GM10266 (cell line): Measurements from ENCODE around the gene CST9L.

Experiments used
- DNase-seq: peaks from one replicate; pipeline ENCODE4 v3.0.0; 2012; ENCODE audit errors: extremely low spot score
- TF ChIP-seq, protein P1 (sequence below): IDR thresholded peaks from 2 replicates; pipeline ENCODE4 v1.5.1; 2012; ENCODE audit warnings: mild to moderate bottlenecking, low read depth; ENCODE audit not compliant: control insufficient read depth, insufficient read depth; ENCODE audit errors: missing control alignments

Gene CST9L

DNA sequence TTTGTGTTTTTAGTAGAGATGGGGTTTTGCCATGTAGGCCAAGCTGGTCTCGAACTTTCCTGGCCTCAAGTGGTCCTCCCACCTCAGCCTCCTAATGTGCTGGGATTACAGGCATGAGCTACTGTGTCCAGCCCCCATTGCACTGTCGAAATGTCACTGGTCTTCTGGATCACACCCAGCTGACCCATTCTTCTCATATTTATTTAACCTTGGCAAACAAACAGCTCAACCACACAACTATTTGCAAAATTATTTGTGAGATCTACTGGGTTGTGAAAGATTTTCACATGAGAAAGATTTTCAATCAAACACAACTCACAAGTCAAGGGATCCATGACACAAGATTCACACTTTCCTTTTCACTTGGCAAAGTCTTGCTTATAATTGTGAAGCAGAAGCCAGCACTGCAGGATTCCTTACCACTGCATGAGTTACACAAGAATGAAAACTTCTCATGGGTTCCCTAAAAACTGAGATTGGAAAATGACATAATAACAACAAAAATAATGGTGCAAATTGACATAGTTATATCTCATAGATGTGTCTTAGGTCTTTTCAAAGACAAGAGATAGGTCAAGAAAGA is 2.0 kb upstream of the CST9L start:
- TF ChIP-seq, protein P1, sequence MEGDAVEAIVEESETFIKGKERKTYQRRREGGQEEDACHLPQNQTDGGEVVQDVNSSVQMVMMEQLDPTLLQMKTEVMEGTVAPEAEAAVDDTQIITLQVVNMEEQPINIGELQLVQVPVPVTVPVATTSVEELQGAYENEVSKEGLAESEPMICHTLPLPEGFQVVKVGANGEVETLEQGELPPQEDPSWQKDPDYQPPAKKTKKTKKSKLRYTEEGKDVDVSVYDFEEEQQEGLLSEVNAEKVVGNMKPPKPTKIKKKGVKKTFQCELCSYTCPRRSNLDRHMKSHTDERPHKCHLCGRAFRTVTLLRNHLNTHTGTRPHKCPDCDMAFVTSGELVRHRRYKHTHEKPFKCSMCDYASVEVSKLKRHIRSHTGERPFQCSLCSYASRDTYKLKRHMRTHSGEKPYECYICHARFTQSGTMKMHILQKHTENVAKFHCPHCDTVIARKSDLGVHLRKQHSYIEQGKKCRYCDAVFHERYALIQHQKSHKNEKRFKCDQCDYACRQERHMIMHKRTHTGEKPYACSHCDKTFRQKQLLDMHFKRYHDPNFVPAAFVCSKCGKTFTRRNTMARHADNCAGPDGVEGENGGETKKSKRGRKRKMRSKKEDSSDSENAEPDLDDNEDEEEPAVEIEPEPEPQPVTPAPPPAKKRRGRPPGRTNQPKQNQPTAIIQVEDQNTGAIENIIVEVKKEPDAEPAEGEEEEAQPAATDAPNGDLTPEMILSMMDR: no peak
- DNase-seq: no peak

DNA sequence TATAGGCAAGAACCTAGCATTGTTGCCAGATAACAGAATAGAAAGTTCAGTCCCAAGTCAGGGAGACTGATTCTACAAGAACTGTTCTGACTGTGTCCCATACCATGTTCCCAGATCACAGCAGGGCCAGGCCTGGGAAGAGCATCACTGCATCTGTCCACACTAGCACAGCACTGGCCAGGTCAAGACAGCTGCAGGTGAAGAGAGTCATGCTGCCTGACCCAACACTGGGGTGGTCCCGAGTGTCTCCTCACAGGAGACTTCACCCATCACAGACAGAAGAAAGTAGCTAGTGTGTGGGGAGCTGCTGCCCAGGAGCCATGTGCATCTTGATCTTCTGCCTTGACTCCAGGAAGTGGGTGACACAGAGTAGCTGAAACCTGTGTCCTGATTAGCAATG is 1.3 kb upstream of the CST9L start:
- TF ChIP-seq, protein P1: no peak
- DNase-seq: no peak

DNA sequence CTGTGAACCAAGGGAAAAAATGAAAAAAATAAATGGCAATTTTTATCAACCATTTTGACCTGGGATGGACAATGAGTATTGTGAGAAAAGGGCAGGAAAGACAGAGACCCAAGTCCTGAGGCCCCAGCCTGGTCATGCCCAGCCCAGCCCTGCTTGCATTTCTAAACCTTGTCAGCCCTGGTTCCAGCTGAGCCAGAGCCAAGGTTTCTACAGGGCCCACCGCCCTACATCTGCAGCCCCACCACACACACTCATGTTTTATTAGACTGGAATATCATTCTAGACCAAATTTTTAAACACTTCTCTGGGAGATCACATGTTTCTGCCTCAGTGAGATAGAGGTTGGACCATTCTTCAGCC is 667 bp upstream of the CST9L start:
- TF ChIP-seq, protein P1: no peak
- no peak for DNase-seq

DNA sequence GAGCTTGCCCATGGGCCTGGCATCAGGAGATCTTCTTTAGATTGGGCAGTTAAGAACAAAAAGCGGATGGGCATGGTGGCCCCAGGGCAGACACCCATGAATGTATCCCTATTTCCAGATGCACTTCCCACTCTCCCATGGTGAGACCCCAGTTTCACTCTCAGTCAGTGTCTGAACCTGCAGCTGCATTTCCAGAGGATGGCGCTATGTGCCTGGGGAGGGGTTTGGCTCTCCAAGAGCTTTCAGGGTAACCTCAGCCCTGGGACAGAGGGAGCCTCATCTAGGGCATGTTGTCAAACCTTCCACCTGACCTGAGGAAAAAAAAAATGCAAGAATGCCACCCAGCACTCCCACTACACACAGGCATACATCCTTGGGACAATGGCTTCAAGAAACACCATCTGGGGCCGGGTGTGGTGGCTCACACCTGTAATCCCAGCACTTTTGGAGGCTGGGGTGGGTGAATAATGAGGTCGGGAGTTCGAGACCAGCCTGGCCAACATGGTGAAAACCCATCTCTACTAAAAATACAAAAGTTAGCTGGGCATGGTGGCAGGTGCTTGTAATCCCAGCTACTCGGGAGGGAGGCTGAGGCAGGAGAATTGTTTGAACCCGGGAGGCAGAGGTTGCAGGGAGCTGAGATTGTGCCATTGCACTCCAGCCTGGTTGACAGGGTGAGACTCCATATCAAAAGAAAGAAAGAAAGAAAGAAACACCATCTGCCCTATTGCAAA is 1.9 kb downstream of the CST9L start:
- TF ChIP-seq, protein P1: no peak
- no peak for DNase-seq

DNA sequence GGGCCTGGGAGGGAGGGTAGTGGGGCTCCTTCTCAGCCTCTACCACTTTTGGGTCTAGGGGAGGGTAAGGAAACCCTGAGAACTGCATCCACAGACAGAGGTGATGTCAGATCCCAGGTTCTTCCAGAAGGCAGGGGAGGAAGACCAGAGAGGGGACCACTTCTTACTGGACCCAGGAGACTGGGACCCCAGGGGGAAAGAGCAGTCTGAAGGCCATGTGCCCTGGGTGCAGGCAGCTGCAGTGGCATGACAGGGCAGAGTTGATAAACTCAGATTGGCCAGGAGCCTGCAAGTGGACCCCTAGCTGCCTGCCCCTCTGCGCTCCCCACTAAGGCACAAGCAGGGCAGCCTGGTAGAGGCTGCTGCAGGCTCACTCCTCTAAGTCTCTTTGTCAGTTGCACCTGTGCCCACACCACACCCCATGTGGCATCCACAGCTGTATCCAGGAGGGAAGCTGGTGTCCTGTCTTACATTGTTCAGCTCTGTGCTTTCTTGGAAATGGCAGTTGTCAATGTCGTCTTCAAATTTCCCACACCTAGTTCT is 2.7 kb downstream of the CST9L start:
- TF ChIP-seq, protein P1: no peak
- no peak for DNase-seq

DNA sequence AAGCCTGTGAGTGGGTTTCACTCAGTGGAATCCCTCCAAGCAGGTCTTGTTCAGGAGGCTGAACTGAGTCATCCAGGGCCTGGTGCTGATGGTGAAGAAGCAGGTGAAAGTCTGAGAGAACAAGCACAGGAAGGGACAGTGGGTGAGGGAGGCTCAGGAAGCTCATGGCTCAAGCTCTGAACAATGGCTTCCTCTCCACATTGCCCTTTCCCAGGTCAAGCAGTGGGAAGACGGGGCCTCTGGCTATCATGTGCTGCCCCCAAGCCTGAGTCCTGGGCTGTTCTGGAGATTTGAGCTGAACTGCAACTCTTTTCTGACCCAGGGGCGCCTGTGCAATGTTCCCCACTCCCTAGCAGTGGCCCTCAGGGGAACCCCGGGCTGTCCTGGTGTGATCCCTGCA is 3.4 kb downstream of the CST9L start:
- TF ChIP-seq, protein P1: no peak
- DNase-seq: no peak

DNA sequence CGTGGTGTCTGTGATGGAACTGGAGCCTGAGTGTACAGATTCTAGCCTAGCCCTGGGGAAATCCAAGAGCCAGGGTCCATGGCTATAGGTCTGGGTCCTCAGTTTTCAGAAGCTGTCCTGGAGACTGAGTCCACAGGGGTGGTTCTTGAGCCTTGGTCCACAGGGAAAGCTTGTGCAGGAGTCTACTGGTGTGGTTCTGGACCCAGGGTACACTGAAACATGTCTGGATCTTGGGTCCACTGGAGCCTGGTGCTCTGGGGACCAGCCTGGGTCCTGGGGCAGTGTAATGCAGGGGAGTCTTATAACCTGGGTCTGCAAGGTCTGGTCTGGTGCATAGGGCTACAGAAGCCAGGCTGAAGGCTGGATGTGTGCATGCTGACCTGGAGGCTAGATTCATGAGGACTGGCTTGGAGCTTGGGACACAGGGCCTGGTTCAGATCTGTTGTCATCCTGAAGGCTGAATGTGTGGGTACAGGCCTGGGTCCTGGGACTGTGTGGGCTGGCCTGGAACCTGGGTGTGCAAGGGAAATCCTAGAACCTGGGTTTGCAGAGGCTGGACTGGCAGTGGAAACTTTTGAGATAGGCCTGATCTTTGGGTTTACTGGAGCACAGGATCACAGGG is 5.5 kb downstream of the CST9L start:
- DNase-seq: no peak
- TF ChIP-seq, protein P1: no peak
